Uterus (tissue), 4 donors: ENCODE results near the gene KCNC1. TPM values are rescaled to one million over a fixed set of nuclear protein-coding genes. Genes with fewer than 3 reads are reported as not detected.

Source experiments
- DNase-seq, 2 donors: peaks; one replicate each; pipeline ENCODE4 v3.0.0-alpha.2; 2019 to 2020
- H3K27ac ChIP-seq, 2 donors: fragments of 200-600 bp; sonication (generic); 1 replicate in 1 of 2; 2 replicates in 1 of 2; pipeline ENCODE4 v1.5.1; 2016 to 2018
- H3K27me3 ChIP-seq, 2 donors: fragments of 200-600 bp; sonication (generic); one replicate each; pipeline ENCODE4 v1.5.1; 2018 to 2019; ENCODE audit warnings: control low read depth in 1 of 2
- H3K36me3 ChIP-seq, 2 donors: fragments of 200-600 bp; sonication (generic); one replicate each; pipeline ENCODE4 v1.5.1; 2019; ENCODE audit warnings: control low read depth in 1 of 2
- H3K4me1 ChIP-seq, 2 donors: fragments of 200-600 bp; sonication (generic); one replicate each; pipeline ENCODE4 v1.5.1; 2018 to 2019; ENCODE audit warnings: control low read depth in 1 of 2
- H3K4me3 ChIP-seq, 2 donors: fragments of 200-600 bp; sonication (generic); 1 replicate in 1 of 2; 2 replicates in 1 of 2; pipeline ENCODE4 v1.5.1; 2018 to 2019; ENCODE audit warnings: mild to moderate bottlenecking in 1 of 2
- H3K9me3 ChIP-seq, 2 donors: fragments of 200-600 bp; sonication (generic); one replicate each; pipeline ENCODE4 v1.5.1; 2019; ENCODE audit warnings: control low read depth in 1 of 2
- CTCF ChIP-seq, 4 experiments: fragments of 200-600 bp in 2 of 4; fragments of 450-650 bp in 2 of 4; sonication (generic) in 2 of 4; IDR thresholded peaks; one replicate each; pipeline ENCODE4 v1.5.1; 2016 to 2019; ENCODE audit warnings: antibody characterized with exemption in 4 of 4, mild to moderate bottlenecking in 2 of 4, moderate library complexity in 1 of 4
- POLR2A ChIP-seq, 2 donors: fragments of 450-650 bp; IDR thresholded peaks; one replicate each; pipeline ENCODE4 v1.6.1; 2016; ENCODE audit warnings: antibody characterized with exemption in 2 of 2, mild to moderate bottlenecking in 1 of 2, moderate library complexity in 1 of 2
- intact Hi-C: fragments of 100-400 bp; cut with DNase I; formaldehyde crosslinking; loops from one replicate; pipeline ENCODE4 v1.15.1; 2023; ENCODE audit warnings: low total_unique reads
- total RNA-seq, 4 donors: library from RNA; depleted of rRNA in 3 of 4; stranded (reverse); fragments of >200 nt in 3 of 4; gene quantifications; one replicate each; pipeline versions ENCODE4 v1.1.0 to v1.2.4, GENCODE V29; 2014 to 2023
- donor health status: DM: yes; HTN: yes; CAD: no.

Gene KCNC1
- total RNA-seq, 4 donors from 2014 or later: 0.41 TPM; not detected in 3

DNA sequence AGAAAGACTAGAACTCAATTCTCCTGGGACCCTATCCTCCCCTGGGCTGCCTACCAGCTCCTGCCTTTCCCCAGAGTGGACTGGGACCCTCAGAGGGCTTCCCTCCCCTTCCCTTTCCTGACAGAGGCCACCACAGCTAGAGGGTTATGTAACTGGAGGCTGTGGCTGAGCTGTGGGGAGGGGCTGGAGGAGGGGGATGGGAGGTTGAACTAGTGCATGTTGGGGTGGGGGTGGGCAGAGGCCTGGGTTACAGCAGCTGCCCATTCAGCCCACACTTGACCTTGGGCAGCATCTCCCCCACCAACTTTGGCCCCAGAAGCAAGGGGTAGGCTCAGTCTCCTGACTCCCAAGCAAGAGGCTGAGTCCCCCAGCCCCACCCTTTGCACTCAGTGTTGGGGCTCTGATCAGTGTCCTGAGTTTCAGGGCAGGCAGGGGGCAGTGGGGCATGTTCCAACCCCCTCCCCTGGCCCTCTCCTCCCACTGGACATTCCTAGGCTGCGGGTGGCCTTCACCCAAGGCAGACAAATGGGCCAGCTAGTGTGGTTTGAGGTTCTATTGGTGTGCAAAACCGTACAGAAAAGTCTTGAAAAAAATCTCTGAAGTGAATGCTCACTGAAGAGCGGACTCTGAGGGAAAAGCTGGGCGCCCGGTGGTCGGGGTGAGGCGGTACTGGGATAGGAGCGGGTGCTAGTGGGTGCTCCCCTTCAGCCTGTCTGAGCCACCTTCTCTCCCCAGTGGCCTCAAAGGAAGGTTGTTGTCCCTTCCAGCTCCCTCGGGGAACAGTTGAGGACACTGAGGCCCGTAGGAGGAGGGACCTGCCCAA is 3.8 kb downstream of the KCNC1 start:
- TF ChIP-seq CTCF (IDR thresholded peaks at IDR 0.05) (no peak), POLR2A (IDR thresholded peaks at IDR 0.05) (no peak)
- Histone ChIP-seq H3K27ac (no peak overlapping the region), H3K4me1 (peaks cover 0 to 11% of the 10 kb centered on the region in 2 donors), H3K27me3 (peaks cover 20% of the 10 kb centered on the region in 2 donors), H3K36me3 (no peaks in the 10 kb centered on the region), H3K9me3 (no peaks in the 10 kb centered on the region), H3K4me3 (no peak overlapping the region)
- intact Hi-C loops: no loop called here
- DNase-seq: no peak

DNA sequence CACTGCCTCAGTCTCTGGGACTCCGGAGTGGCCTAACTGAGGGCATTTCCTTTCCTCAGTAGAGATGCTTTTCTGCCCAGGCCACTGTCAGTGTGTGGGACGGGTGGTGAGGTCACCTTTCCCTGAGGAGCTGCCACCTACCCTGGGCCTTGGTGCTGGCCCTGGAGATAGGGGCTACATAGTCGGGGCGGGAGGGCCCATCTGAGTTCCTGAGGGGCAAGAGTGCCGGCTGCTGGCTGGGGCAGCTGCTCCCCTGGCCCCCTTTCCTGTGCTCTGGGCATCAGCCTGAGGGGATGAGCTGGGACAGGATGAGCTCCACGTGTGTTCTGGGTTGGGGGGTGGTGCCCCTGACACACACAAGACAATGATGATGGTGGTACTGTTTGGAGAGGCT is 5.4 kb downstream of the KCNC1 start:
- no peaks in the 10 kb centered on the region for H3K9me3 ChIP-seq
- DNase-seq: no peak
- H3K27ac ChIP-seq: no peak overlapping the region
- H3K4me3 ChIP-seq: no peak overlapping the region
- intact Hi-C loops: no loop called here
- peaks cover 19 to 20% of the 10 kb centered on the region in 2 donors for H3K27me3 ChIP-seq
- H3K36me3 ChIP-seq: no peaks in the 10 kb centered on the region
- TF ChIP-seq POLR2A (IDR thresholded peaks at IDR 0.05): no peak
- no peak for TF ChIP-seq CTCF (IDR thresholded peaks at IDR 0.05)
- H3K4me1 ChIP-seq: peaks cover 0 to 11% of the 10 kb centered on the region in 2 donors

GRCh38 chr11:17740649-17741235 is 6.2 kb downstream of the KCNC1 start:
- DNase-seq: no peak
- no peak for TF ChIP-seq POLR2A (IDR thresholded peaks at IDR 0.05)
- TF ChIP-seq CTCF (IDR thresholded peaks at IDR 0.05): no peak
- H3K27ac ChIP-seq: no peak overlapping the region
- no peaks in the 10 kb centered on the region for H3K36me3 ChIP-seq
- peaks cover 11 to 20% of the 10 kb centered on the region in 2 donors for H3K27me3 ChIP-seq
- peaks cover 0 to 6% of the 10 kb centered on the region in 2 donors for H3K4me1 ChIP-seq
- H3K9me3 ChIP-seq: no peaks in the 10 kb centered on the region
- intact Hi-C loops: no loop called here
- no peak overlapping the region for H3K4me3 ChIP-seq

DNA sequence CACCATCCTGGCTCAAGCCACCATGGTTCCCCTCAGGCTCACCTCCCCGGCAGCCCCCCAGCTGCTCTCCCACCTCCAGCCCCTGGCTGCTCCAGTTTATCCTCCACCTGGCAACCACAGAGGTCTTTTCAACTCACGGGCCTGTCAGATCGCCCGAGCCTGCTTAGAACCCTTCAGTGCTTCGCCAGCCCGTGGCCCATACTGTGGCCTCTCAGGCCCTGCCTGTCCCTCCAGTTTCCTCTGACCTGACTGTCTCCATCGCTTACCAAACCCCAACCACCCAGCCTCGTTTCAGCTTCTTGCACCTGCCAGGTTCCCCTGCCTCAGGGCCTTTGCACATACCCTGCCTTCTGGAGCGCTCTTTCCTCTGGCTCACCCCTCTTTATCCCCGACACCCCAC is 6.9 kb downstream of the KCNC1 start:
- no peak for DNase-seq
- peaks cover 4 to 16% of the 10 kb centered on the region in 2 donors for H3K27me3 ChIP-seq
- intact Hi-C loops: no loop called here

More for the DNA sequence above, 6.9 kb downstream of the KCNC1 start:
- Histone ChIP-seq H3K4me3 (no peak overlapping the region), H3K36me3 (no peaks in the 10 kb centered on the region), H3K4me1 (no peaks in the 10 kb centered on the region), H3K9me3 (no peaks in the 10 kb centered on the region), H3K27ac (no peak overlapping the region)
- TF ChIP-seq CTCF (IDR thresholded peaks at IDR 0.05): no peak
- TF ChIP-seq POLR2A (IDR thresholded peaks at IDR 0.05): no peak
